HG03469 (cell line): Measurements from ENCODE around the gene ACSF3.
"Not testable (repeated sequence)": the region's sequence is repeated elsewhere in the genome, so short reads cannot be mapped to it uniquely, and the experiment has no call there.

ENCODE experiments used
- ATAC-seq: cut with Tn5 transposase; IDR thresholded peaks from one replicate; pipeline ENCODE4 v1.9.1; 2021; ENCODE audit warnings: mild to moderate bottlenecking, moderate library complexity, moderate number of reproducible peaks; ENCODE audit not compliant: unreplicated experiment

Gene ACSF3

DNA sequence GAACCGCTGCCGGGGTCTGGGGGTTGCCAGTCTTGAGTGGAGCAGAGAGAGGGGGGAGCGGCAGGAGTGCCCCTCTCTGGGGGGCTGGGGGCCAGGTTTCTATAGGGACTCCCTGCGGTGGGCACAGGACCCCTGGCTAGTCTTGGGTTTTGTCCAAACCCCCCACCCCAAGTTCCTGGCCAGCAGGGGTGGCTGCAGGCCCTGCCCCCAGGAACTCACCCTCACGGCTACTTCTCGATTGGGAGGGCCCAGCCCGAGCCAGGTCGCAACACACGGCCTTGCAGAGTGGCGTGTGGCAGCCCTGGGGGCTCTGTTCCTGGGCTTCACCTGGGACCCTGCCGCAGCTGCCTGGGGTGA, 78.5 kb downstream of the ACSF3 start:
- no peak for ATAC-seq

DNA sequence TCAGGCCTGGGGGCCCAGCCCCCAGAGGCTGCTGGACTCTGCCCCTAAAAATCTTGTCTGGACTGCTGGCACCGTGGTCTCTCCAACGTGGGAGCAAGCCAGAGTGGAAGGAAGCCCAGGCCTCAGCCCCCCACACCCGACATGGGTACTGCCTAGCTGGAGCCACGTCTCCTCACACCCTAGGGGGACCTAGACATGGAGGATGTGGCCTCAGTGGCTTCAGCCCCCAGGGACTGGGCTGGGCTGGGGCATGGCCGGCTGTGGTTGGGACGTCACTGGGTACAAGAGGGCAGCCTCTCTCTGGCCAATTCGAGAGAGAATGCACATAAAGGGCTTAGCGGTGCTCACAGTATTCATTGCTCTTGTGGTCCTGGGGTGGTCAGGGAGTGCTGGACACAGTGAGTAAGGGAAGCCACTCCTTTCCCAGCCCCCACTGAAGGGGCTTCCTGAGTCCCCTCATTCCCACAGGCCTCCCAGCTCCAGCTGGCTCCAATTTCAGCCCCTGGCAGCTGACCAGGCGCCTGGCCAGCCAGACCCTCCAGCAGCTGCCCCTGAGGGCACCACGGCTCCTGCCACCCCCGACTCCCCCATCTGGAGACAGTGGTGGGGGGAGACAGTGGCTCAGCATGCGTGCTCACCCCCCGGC, 79.0 kb downstream of the ACSF3 start:
- ATAC-seq: no peak

- ATAC-seq: no peak
These were observed 79.7 kb downstream of the ACSF3 start for GRCh38 chr16:89173174-89173921.

DNA sequence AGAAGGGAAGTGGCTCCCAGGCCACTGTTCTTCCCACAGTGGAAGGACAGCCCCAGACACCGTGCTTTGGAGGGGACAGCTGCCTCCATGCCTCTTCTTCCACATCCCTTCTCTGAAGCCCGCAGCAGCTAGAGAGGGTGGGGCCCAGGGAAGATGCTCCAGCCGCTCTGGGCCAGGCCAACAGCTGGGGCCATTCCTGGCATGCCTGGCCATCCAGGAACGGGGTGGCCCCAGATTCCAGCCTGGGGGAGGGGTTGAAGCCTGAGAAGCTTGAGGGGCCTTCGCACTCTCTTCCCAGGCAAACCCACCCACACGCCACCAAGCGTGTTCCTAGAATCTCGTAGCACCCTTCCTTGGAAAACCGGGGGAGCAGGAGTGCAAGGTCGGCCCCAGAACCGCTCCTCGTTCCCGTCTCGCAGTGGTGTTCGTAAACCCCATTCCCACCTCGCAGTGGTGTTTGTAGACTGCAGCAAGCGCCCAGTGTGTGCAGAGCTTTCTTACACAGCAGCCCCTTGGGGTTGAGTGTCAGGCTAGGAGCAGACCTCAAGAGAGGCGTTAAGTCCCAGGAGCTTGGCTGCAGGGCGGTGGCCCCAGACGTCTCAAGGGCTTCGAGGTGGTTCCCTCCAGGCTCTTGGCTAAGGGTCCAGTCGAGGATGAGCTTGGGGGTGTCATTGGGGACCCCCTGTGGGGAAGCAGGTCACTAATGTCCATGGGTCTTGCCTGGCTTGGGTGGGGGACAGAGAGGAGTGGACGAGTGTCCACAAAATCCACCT, 80.6 kb downstream of the ACSF3 start:
- no peak for ATAC-seq

DNA sequence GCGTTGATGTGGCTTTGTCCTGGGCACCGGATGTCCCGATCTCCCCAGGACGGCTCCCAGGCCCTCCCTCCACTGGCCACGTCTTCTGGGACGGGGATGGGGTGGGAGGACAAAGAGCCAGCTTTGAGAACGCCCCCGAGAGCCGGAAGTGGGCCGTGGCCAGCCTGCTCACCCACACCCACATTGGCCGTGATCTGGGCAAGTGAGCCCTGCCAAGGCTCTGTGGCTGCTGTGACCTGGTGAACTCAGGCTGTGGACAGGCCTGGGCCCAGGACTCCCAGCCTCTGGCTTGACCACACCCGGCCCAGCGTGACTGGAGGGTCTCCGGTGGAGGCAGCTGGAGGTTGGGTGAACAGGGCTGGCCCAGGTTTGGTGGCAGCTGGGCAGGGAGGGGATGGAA, 81.2 kb downstream of the ACSF3 start:
- no peak for ATAC-seq

DNA sequence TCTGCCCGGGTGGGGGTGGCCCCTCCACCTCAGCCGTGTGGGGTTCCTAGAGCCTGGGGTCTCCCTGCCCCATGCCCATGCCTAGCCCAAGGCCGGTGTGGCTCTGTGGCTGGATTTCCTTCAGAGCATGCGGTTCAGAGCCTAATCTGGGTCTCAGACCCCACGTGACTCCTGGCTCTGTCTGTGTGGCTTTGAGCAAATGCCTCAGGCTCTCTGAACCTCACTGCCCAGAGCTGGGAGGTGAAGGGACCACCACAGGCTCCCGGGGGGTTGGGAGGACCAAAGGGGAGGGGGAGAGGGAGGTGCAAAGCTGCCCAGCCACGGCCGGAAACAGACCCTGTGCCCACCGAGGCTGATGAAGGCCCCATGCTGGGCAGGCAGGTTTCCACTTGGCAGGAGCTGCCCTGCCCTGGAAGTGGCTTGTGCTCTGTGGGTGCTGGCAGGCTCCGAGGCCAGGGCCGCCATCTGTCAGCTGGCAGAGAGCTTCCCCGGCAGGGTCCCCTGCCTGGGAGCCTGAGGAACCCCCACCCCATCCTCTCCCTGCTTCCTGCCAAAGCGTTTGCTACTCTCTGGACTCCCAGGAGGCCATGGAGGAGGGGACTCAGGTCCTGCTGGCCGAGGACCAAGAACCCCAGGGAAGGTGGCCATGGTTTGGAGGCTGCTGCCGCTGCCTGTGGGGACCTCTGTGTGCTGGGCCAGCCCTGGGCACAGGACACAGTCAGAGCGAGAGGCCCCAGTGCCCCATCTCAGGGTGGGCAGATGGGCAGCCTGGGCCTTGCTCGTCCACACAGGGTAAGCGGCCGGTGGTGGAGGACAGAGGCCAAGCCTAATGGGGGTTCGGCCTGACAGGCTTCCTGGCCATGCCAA, 81.9 kb downstream of the ACSF3 start:
- no peak for ATAC-seq

DNA sequence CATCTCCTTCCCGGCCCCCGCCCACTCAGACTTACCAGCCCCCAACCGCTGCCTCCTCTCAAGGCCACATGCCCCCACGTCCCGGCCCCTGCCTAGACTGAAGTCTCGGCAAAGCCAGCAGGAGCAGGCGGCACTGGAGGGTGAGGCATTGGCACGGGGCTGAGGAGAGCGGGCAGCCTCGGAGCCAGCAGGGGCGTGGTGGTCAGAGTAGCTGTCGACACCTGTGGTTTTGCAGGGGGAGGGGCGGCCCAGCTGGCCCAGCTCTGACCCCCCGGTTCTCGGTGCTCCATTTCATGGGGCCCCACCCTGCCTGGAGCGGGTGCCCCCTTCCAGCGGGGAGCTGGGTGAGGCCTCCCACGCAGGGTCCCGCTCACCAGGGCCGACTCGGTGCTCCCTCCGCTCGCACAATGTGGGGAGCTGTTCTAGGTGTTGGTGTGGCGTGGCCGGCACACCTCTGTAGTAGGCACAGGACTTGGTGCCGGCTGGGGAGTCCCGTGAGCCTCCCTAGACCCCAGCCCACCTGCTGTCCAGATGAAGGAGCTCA, 82.6 kb downstream of the ACSF3 start:
- ATAC-seq: no peak

DNA sequence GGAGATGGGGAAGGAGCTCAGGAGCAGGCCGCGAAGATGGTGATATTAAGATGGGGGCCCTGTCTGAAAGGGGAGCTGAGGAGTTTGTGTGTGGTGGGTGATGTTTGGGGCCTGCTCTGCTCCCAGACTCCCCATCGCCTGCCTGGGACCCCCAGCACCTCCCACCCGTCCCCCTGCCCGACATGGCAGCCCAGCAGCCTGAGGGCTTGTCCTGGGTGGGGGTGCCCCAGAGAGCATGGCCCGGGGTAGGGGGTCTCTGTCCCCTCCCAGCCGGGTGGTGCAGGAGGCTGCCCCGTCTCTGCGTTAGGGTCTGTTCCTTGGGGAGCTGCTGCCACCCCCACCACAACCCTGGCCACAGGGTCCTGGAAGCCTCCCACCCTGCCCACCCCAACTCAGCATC, 83.1 kb downstream of the ACSF3 start:
- no peak for ATAC-seq

GRCh38 chr16:89177501-89177900, 83.8 kb downstream of the ACSF3 start:
- ATAC-seq: no peak

GRCh38 chr16:89178453-89179147, 84.9 kb downstream of the ACSF3 start:
- no peak for ATAC-seq

DNA sequence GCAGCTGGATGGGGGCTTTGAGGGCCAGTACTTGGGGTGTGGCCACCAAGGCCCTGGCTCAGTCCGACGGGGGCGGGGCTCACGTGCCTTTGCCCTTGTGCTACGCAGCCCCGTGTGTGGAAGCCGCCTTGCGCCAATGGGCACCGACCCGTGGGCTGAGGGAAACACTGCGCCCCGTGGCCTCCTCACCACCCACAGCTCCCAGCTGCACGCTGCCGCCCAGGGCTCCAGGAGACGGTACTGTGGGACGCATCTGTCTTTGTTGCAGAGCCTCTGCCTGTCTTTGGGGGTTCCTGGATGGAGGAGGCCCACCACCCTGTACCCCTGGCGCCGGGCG, 85.5 kb downstream of the ACSF3 start:
- ATAC-seq: no peak

DNA sequence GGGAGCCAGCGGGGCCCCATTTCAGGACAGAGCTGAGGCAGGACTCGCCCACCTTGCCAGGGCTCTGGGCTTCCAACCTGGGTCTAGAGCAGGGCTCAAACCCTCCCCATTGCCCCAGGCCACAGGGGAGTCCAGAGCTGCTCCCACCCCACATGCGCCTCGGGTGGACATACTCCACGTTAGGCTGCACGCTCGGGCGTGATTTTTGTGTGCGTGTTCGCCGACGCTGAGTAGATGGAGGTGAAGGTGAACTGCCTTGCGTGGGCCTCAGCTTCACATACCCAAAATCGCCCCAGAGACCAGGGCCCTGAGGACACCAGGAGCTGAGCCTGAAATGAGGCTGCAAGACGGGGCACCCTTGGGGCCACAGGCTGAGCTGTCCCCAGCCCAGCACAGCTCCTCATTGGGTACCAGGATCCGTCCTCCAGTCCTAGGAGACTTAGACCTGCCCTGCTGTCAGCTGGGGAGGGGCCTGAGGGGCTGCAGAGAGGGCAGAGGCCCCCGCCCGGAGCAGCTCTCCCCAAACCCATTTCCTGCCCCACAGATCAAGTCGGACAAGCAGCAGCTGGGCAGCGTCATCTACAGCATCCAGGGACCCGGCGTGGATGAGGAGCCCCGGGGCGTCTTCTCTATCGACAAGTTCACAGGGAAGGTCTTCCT, 86.1 kb downstream of the ACSF3 start:
- ATAC-seq: no peak

DNA sequence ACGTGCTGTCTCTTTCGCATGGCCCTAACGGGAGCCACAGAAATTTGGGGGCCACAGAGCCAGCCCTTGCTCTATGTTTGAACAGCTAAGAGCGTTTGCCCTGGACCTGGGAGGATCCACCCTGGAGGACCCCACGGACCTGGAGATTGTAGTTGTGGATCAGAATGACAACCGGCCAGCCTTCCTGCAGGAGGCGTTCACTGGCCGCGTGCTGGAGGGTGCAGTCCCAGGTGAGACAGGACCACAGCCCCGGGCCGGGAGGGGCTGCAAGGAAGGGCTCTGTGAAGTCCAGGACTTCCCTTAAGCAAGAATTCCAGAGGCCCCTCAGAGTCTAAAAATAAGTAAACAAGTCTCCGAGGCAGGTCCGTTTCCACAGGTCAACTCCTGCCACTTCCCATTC, 89.8 kb downstream of the ACSF3 start:
- no peak for ATAC-seq

- ATAC-seq: no peak
These were observed 90.5 kb downstream of the ACSF3 start for GRCh38 chr16:89183975-89184676.

- no peak for ATAC-seq
These were observed 91.0 kb downstream of the ACSF3 start for GRCh38 chr16:89184677-89184932.

DNA sequence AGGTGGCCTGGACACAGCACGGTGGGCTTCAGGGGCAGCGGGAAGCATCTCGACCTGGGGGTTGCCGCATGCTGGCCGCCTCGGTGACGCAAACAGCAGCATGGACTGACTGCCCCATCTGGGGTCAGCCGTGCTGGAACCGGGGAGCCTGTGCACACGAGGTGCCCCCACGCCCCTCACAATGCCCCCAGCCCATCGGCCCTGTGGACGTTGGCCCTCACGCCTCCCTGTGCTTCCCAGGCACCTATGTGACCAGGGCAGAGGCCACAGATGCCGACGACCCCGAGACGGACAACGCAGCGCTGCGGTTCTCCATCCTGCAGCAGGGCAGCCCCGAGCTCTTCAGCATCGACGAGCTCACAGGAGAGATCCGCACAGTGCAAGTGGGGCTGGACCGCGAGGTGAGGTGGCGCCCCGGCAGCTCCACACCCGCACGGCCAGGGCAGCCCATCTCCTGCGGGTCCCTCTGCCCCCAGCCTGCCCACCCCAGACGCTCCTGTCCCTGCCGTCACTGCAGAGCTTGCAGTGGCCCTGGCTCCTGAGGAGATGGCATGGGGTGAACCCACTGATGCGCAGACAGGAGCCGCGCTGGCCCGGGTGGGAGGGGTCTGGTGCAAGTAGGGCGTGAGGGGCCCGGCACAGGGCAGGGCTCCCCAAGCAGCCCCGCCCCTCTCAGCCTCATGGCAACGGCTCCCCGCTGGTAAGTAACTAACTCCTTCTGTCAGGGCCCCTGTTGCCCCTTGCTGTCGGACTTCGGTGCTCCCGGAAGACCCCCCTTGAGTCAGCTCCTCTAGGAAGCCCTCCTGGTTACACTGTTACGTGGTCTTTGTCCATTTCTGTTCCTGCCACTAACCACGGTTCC, 91.5 kb downstream of the ACSF3 start:
- no peak for ATAC-seq

GRCh38 chr16:89185887-89186592, 92.4 kb downstream of the ACSF3 start:
- not testable (repeated sequence) for ATAC-seq

GRCh38 chr16:89186593-89187031, 93.0 kb downstream of the ACSF3 start:
- not testable (repeated sequence) for ATAC-seq
